Vagina (tissue), 2 donors: ENCODE data around the gene TMEM243.

Source experiments
- CTCF ChIP-seq, 3 experiments: fragments of 450-650 bp in 2 of 3; fragments of 200-600 bp in 1 of 3; sonication (generic) in 1 of 3; IDR thresholded peaks; one replicate each; pipeline ENCODE4 v1.5.1; 2017 to 2019; ENCODE audit warnings: antibody characterized with exemption in 3 of 3, mild to moderate bottlenecking in 2 of 3, moderate library complexity in 2 of 3
- POLR2A ChIP-seq, 2 donors: fragments of 450-650 bp; IDR thresholded peaks; one replicate each; pipeline ENCODE4 v1.6.1; 2017; ENCODE audit warnings: antibody characterized with exemption in 2 of 2, mild to moderate bottlenecking in 2 of 2, moderate library complexity in 2 of 2
- POLR2AphosphoS5 ChIP-seq, 2 donors: sonication (generic); formaldehyde crosslinking; IDR thresholded peaks; one replicate each; pipeline ENCODE4 v1.9.0; 2017; ENCODE audit warnings: antibody characterized with exemption in 2 of 2, mild to moderate bottlenecking in 2 of 2, low read depth in 1 of 2; ENCODE audit not compliant: insufficient read depth in 1 of 2

GRCh38 chr7:87151729-87152111, 67.8 kb downstream of the TMEM243 start:
- TF ChIP-seq CTCF (IDR thresholded peaks at IDR 0.05), result no peak
- no peak for TF ChIP-seq POLR2AphosphoS5 (IDR thresholded peaks at IDR 0.05; ENCODE audit: insufficient read depth in 1 of 2, low read depth in 1 of 2)
- no peak for TF ChIP-seq POLR2A (IDR thresholded peaks at IDR 0.05)
